IPS-15b (cell line): Measurements from ENCODE around the gene OFD1.

Source experiments
- H3K27me3 ChIP-seq: one replicate; pipeline ENCODE4 v1.6.1; 2013; ENCODE audit warnings: low read length; ENCODE audit not compliant: control insufficient read depth, insufficient read depth
- H3K36me3 ChIP-seq: one replicate; pipeline ENCODE4 v1.6.1; 2013; ENCODE audit warnings: low read length; ENCODE audit not compliant: control insufficient read depth, insufficient read depth
- H3K4me1 ChIP-seq: one replicate; pipeline ENCODE4 v1.6.1; 2013; ENCODE audit warnings: mild to moderate bottlenecking, low read length; ENCODE audit not compliant: control insufficient read depth, insufficient read depth
- H3K4me3 ChIP-seq: one replicate; pipeline ENCODE4 v1.5.1; 2013; ENCODE audit warnings: low read depth, low read length
- H3K9ac ChIP-seq: one replicate; pipeline ENCODE4 v1.6.1; 2013; ENCODE audit warnings: low read depth, mild to moderate bottlenecking, low read length
- H3K9me3 ChIP-seq: one replicate; pipeline ENCODE4 v1.6.1; 2013; ENCODE audit warnings: mild to moderate bottlenecking, low read length; ENCODE audit not compliant: control insufficient read depth, insufficient read depth

The OFD1 gene

DNA sequence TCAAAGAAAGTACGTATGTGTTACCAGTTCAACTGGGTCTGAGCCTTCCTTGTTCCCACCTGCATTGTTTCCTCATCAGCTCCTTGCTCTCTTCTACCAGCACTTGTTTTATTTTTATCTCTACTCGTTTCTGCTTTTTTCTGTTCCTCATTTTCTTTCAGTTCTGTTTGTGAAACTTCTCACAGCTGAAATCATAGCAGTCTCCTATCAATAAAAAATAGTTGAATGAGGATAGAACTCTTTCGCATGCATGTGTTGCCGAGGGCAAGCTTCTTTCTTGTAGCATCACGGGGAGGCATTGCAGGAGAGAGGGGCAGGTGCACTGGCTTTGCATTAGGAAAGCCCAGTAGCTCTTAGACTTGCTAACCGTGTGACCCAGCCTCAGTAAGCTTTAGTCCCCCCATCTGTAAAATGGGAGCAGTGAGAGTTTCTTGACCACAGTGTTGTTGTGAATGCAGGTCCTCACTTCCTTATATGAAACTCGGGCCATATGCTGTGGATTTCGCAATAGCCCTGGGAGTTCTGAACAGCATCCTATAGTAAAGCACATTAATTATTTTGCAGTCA, 24.7 kb downstream of the OFD1 start:
- Histone ChIP-seq H3K36me3 (peaks cover 11% of the 10 kb centered on the region), H3K9me3 (no peaks in the 10 kb centered on the region), H3K27me3 (no peaks in the 10 kb centered on the region), H3K4me3 (no peak overlapping the region), H3K4me1 (peaks cover 26% of the 10 kb centered on the region), H3K9ac (no peak overlapping the region)

DNA sequence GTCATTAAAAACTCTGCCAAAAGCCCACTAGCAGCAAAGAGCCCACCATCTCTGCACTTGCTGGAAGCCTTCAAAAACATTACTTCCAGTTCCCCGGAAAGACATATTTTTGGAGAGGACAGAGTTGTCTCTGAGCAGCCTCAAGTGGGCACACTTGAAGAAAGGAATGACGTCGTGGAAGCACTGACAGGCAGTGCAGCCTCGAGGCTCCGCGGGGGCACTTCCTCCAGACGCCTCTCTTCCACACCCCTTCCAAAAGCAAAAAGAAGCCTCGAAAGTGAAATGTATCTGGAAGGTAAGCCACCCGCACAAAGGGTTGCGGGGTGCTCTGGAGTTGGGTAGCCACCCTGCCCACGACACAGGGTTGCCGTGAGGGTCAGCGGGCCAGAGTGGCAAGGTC, 25.9 kb downstream of the OFD1 start:
- H3K4me3 ChIP-seq = no peak overlapping the region
- H3K9ac ChIP-seq = no peak overlapping the region
- no peaks in the 10 kb centered on the region for H3K9me3 ChIP-seq
- H3K4me1 ChIP-seq = peaks cover 30% of the 10 kb centered on the region
- H3K27me3 ChIP-seq = no peaks in the 10 kb centered on the region
- H3K36me3 ChIP-seq = peaks cover 7% of the 10 kb centered on the region

- Histone ChIP-seq H3K9ac (no peak overlapping the region), H3K4me1 (peaks cover 27% of the 10 kb centered on the region), H3K4me3 (no peak overlapping the region), H3K27me3 (no peaks in the 10 kb centered on the region), H3K9me3 (no peaks in the 10 kb centered on the region), H3K36me3 (peaks cover 6% of the 10 kb centered on the region)
These were observed 27.3 kb downstream of the OFD1 start for GRCh38 chrX:13761606-13762414.

DNA sequence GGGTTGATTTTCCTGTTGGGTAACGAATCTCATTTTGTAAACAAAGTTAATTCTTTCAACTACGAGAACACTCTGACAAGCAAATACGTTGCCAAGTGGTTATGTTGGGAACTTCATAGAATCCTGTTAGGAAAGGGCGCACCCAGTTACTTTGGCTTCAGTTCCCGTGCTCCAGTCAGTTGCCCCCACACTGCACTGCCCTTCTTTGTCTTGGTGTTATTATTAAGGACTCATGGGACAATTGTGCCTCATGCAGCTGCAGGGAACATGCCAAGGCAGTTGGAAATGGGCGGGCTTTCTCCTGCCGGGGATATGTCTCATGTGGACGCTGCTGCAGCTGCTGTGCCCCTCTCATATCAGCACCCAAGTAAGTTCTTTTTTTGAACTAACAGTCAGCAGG, 28.9 kb downstream of the OFD1 start:
- Histone ChIP-seq H3K9me3 (no peaks in the 10 kb centered on the region), H3K27me3 (no peaks in the 10 kb centered on the region), H3K9ac (no peak overlapping the region), H3K36me3 (peaks cover 7% of the 10 kb centered on the region), H3K4me3 (no peak overlapping the region), H3K4me1 (peaks cover 24% of the 10 kb centered on the region)

- Histone ChIP-seq H3K9ac (no peak overlapping the region), H3K36me3 (peaks cover 7% of the 10 kb centered on the region), H3K4me3 (no peak overlapping the region), H3K4me1 (peaks cover 24% of the 10 kb centered on the region), H3K9me3 (no peaks in the 10 kb centered on the region), H3K27me3 (no peaks in the 10 kb centered on the region)
These were observed 29.7 kb downstream of the OFD1 start for GRCh38 chrX:13764281-13764680.

DNA sequence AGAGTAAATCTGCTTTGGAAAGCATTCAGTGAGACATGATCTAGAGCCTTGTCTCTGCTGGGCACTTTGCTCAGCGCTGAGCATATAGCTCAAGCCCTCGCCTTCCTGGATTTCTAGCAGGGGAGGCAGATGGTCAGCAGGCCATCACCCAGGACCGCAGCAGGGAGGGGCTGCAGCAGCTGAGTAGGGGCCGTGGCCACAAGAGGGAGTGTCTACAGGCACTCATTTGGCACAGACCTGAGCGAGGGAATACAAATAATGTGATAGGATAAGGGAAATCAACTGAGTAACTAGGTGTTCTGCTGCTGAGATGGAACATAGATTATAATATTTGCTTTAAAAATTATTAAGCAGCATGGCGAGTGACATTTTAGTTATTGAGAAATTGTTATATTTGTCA, 30.2 kb downstream of the OFD1 start:
- Histone ChIP-seq H3K36me3 (peaks cover 7% of the 10 kb centered on the region), H3K4me3 (no peak overlapping the region), H3K9me3 (no peaks in the 10 kb centered on the region), H3K27me3 (no peaks in the 10 kb centered on the region), H3K9ac (no peak overlapping the region), H3K4me1 (peaks cover 24% of the 10 kb centered on the region)

- peaks cover 12% of the 10 kb centered on the region for H3K36me3 ChIP-seq
- H3K4me3 ChIP-seq = no peak overlapping the region
- H3K27me3 ChIP-seq = no peaks in the 10 kb centered on the region
- H3K9me3 ChIP-seq = no peaks in the 10 kb centered on the region
- H3K4me1 ChIP-seq = peaks cover 7% of the 10 kb centered on the region
- no peak overlapping the region for H3K9ac ChIP-seq
These were observed 34.4 kb downstream of the OFD1 start for GRCh38 chrX:13768939-13769338.

DNA sequence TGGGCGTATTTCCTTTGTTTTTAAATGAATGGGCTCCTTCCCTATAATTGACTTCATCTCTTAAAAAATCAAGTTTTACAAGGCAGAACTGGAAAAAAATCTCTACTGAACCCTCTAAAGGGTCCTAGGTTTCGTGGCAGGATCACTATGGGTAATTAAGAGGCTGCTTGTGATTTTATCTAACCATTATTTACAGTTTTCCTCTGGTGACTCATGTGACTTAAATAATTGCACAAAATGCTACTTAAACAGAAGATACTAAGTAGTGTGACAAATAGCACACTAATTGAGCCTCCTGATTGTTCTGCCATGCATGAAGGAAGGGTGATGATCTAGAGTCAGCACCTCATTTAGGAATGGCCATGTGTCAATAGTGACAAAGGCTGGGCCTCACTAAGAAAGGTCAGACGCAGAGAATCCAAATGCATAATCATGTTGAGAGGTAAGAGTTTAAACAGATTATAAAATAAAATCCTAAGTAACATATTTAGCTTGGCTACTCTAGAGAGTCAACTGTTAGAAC, 35.5 kb downstream of the OFD1 start:
- no peaks in the 10 kb centered on the region for H3K27me3 ChIP-seq
- H3K9me3 ChIP-seq = no peaks in the 10 kb centered on the region
- H3K9ac ChIP-seq = no peak overlapping the region
- no peaks in the 10 kb centered on the region for H3K4me1 ChIP-seq
- no peak overlapping the region for H3K4me3 ChIP-seq
- H3K36me3 ChIP-seq = peaks cover 21% of the 10 kb centered on the region

DNA sequence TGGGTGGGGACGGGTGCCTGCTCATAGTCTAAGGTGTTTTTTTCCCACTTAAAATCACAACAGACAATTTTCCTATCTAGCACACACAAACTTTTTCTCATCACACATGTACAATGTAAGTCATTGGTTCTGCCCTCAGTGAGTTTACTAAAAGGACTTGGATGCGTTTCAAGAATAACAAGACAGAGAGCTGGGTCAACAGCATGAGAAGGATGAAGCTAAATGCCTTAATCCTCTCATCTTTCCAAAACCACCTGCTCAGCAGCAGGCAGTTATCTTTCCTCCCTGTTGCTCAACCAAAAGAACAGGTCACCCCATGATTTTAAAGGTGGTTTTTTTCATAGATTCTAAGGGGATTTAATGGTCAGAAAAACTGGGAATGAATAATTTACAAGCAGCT, 40.1 kb downstream of the OFD1 start:
- H3K4me1 ChIP-seq = no peaks in the 10 kb centered on the region
- no peaks in the 10 kb centered on the region for H3K27me3 ChIP-seq
- H3K9ac ChIP-seq = no peak overlapping the region
- no peaks in the 10 kb centered on the region for H3K9me3 ChIP-seq
- peaks cover 31% of the 10 kb centered on the region for H3K36me3 ChIP-seq
- no peak overlapping the region for H3K4me3 ChIP-seq

DNA sequence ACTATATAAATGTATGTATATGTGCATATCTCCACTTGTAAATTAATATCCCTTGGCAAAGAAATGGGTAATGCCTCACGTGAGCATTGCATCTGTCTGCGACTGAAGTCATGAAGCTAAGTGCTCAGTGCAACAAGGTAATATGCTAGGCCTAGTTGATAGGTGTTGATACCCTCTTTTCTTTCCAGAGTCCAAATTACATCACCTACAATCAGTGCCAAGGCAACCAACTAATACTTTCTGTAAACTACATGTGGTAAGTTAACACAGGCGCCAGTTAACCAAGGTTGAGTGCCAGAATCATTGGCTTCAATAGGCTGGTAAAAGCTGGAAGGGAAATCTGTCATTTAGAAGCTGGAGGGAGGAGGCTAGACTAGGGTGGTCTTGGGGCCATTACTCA, 41.3 kb downstream of the OFD1 start:
- H3K4me1 ChIP-seq = no peaks in the 10 kb centered on the region
- H3K36me3 ChIP-seq = peaks cover 34% of the 10 kb centered on the region
- H3K9ac ChIP-seq = no peak overlapping the region
- H3K27me3 ChIP-seq = no peaks in the 10 kb centered on the region
- no peak overlapping the region for H3K4me3 ChIP-seq
- no peaks in the 10 kb centered on the region for H3K9me3 ChIP-seq

DNA sequence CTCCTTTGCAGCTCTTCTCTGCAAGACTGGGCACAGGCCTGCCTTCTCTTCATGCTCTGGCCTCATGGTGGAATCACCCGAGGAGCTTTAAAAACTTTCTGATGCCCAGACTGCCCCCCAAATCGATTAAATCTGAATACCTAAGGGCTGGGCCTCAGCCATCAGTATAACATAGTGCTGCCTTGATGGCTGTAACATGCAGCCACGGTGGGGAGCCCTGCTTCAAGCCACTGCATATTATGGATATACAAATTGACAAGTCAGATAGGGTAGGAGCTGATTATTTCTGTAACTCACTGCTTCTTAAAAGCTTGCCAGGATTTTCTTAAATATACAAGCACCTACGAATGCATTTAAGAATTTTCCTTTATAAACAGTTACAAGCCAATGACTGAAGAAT, 41.8 kb downstream of the OFD1 start:
- Histone ChIP-seq H3K9me3 (no peaks in the 10 kb centered on the region), H3K36me3 (peaks cover 34% of the 10 kb centered on the region), H3K27me3 (no peaks in the 10 kb centered on the region), H3K4me1 (no peaks in the 10 kb centered on the region), H3K9ac (no peak overlapping the region), H3K4me3 (no peak overlapping the region)

DNA sequence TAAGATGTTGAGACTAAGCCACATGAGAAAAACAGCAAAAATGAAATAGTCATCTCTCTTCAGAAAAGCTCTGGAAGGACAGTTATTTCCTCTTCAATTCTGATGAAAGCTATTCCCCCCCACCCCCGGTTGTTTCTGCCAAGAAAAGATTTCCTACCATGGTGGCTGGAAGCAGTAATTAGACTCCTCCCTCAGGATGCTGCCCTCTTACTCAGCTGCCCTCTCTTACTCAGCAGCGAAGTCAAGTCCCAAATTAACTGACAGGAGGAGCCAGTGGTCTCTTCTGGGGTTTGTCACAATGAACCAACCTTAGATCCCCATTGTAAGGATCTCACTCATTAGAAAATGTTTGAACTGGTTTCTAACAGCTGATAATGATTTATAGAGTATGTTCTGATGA, 44.4 kb downstream of the OFD1 start:
- Histone ChIP-seq H3K9ac (no peak overlapping the region), H3K36me3 (peaks cover 30% of the 10 kb centered on the region), H3K9me3 (no peaks in the 10 kb centered on the region), H3K4me1 (no peaks in the 10 kb centered on the region), H3K4me3 (no peak overlapping the region), H3K27me3 (no peaks in the 10 kb centered on the region)
